ENCODE data around the gene AFTPH.

- TF ChIP-seq, protein P1, sequence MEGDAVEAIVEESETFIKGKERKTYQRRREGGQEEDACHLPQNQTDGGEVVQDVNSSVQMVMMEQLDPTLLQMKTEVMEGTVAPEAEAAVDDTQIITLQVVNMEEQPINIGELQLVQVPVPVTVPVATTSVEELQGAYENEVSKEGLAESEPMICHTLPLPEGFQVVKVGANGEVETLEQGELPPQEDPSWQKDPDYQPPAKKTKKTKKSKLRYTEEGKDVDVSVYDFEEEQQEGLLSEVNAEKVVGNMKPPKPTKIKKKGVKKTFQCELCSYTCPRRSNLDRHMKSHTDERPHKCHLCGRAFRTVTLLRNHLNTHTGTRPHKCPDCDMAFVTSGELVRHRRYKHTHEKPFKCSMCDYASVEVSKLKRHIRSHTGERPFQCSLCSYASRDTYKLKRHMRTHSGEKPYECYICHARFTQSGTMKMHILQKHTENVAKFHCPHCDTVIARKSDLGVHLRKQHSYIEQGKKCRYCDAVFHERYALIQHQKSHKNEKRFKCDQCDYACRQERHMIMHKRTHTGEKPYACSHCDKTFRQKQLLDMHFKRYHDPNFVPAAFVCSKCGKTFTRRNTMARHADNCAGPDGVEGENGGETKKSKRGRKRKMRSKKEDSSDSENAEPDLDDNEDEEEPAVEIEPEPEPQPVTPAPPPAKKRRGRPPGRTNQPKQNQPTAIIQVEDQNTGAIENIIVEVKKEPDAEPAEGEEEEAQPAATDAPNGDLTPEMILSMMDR (IDR thresholded peaks at IDR 0.05), result no peak
- TF ChIP-seq POLR2A (IDR thresholded peaks at IDR 0.05) (no peak), EP300 (IDR thresholded peaks at IDR 0.05) (no peak)
Observed at GRCh38 chr2:64612575-64613195, 88.6 kb downstream of the AFTPH start.
